Activated CD4-positive, alpha-beta T cell treated with anti-CD3 and anti-CD28 coated beads, Interleukin-2, amount 50 U/mL, for 24 hours (primary cell): ENCODE results near the gene GFRA1.

Experiments used
- DNase-seq, 2 donors: peaks; one replicate each; pipeline ENCODE4 v3.0.0-alpha.2; 2020; ENCODE audit warnings: low read depth in 1 of 2, low spot score in 1 of 2

Gene GFRA1

GRCh38 chr10:116108095-116108494 lies 164.9 kb downstream of the GFRA1 start:
- DNase-seq: no peak

- no peak for DNase-seq
Measured at GRCh38 chr10:116106611-116107010, 166.4 kb downstream of the GFRA1 start.

DNA sequence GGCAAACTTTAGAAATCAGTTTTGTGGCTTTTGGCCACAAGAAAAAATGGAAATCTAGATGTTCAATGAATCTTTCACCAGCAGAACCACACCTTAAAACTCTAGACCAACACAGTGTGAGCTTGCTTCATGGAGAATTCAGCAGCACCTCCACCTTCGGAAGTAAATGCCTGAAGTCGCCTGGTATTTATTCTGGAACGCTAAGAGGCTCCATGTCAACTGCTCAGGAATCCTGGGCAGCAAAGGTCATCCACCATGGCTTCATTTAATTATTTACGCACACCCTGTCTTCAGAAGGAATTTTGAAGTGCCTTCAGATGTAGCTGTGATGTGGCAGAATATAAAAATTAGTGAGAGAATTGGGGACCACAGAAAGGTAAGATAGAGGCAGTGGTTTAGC lies 167.7 kb downstream of the GFRA1 start:
- DNase-seq: no peak

DNA sequence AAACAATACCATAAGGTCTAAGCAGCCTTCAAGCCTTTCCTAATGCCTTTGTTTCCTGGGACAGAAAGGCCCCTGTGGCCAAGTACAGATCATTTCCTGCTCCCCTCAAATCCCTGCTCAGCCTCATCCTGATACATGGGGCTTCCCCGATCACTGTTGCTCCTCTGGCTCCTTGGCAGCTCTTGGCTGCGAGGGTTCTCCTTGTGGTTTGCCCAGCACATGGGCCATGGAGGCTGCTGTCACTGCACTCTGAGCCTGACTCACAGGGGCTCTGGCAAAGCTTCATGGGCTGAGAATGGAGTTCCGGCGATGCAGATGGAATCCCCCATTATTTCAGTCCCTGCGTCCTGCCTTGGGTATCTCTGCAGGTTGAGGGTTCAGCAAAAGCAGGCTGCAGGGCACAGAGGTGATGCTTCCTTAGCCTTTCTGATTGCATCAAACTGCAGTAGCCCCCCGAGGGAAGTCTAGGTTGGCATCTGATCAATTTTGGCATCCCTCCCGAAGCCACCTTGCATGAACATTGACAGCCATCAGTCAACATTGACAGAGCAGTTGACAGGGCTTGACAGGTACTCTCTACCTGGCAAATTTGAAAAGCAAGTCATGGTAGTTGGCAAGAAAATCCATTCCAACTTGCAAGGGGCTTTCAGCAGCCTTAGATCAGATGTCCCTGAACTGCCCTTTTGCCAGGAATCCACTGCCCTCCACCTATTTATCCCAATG lies 168.6 kb downstream of the GFRA1 start:
- DNase-seq: no peak

- DNase-seq: no peak
Measured at GRCh38 chr10:116103668-116104067, 169.3 kb downstream of the GFRA1 start.

- no peak for DNase-seq
Measured at GRCh38 chr10:116101616-116102315, 171.2 kb downstream of the GFRA1 start.

DNA sequence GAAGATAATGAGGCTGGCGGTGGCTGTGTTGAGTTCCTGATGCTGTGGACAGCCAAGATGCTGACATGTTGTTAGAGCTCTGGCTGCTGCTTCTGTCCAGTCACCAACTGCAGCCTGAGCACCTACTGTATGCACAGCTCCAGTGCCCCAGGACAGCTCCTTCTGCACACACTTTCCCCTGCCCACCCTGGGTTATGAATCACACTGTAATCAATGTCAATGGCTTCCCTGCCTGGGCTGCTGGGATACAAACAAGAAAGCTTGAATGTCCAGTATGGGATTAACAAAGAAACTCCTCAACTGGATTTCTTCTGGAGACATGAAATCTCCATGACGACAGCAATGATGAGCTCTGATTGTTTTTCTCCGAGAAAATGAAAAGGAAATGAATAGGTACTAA lies 172.0 kb downstream of the GFRA1 start:
- DNase-seq: no peak

- DNase-seq: no peak
Measured at GRCh38 chr10:116099023-116099420, 174.0 kb downstream of the GFRA1 start.

DNA sequence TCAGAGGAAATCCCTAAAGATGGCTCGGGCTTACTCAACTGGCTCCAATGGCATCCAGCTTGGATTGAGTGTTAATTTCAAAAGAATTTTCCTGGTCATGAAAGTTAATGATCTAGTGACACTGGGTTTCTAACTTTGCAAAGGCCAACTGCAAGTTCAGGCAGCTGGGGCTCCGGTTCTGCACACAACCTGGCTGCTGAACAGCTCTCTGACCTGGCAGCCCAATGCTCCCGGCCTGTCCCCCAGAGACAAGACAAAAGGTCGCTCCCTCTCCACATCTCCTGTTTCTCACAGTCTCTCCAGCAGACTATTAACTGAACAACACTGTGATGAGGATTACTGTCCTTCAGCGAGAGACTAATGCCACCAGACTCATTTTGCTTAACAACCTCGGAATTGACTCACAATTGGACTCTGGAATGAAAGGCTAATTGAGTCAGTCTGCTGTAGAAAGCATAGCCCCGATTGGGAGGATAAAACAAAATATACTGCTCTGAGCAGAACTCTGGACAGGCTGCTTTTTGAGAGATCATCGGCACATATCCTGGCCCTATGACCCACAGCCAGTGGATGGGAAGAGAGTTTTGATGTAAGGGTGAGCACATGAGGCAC lies 174.5 kb downstream of the GFRA1 start:
- DNase-seq: no peak

DNA sequence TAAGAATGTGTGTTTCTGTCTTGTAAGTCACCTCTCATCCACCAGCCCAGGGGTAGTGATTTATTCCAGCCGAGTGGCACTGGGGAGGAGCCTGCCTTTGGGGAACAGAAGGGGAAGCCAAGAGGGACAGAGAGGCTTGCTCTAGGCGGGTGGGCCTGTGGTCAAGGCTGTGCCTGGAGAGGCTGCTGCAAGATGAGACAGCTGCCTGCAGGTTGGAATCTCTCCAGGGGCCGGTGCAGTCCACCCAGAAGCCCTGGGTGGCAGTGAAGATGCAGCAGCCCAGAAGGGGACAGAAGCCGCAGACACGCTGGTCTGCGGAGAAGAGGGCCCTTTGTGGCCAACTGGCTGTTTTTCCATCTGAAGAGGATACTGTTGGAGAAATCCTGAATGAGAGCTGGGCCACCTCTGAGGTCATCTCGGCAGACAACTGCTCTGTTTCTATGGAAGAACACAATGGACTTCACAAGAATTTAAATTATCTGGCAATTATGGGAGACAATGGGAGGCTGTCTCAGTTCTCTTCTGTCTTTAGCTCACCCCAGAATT lies 175.7 kb downstream of the GFRA1 start:
- no peak for DNase-seq

GRCh38 chr10:116096526-116096925 lies 176.5 kb downstream of the GFRA1 start:
- no peak for DNase-seq

GRCh38 chr10:116094356-116094755 lies 178.7 kb downstream of the GFRA1 start:
- DNase-seq: no peak

- DNase-seq: no peak
Measured at GRCh38 chr10:116093031-116093430, 180.0 kb downstream of the GFRA1 start.

DNA sequence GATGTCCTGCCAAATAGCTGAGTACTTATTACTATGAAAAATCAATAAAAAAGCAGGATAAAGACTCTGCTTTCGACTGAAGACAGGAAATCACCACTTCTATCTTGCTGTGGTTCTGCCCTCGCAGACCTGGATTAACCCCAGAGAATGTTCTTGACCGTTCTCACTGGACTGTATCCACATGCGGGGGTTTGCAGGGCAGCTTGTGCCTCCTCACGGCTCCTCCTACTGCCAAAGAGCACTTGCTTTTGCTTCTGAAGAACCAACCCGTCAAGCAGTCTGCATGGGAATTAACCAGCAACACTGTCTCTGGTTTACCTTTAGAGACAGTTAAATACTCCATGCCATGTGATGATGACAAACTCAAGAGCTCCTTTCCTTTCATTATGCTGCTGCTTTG lies 184.0 kb downstream of the GFRA1 start:
- DNase-seq: no peak

DNA sequence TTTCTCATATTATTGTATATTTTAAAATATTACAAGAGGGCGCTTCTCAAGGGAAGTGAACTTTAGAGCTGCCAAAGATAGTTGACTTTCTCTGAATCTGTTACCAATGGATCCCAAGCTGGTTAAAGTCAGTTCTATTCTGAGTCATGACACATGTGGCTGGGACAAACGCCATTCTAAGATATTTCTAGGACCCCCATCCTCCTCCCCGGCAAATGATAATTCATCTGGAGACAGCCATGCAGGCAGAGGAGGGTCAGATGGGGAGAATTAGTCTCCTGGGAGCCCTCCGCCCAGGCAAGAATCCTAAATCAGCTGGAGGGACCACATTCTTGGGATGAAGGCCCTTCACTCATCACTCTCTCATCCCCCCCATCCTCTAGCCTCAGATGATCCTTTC lies 187.7 kb downstream of the GFRA1 start:
- DNase-seq: no peak

GRCh38 chr10:116084161-116084560 lies 188.8 kb downstream of the GFRA1 start:
- no peak for DNase-seq

DNA sequence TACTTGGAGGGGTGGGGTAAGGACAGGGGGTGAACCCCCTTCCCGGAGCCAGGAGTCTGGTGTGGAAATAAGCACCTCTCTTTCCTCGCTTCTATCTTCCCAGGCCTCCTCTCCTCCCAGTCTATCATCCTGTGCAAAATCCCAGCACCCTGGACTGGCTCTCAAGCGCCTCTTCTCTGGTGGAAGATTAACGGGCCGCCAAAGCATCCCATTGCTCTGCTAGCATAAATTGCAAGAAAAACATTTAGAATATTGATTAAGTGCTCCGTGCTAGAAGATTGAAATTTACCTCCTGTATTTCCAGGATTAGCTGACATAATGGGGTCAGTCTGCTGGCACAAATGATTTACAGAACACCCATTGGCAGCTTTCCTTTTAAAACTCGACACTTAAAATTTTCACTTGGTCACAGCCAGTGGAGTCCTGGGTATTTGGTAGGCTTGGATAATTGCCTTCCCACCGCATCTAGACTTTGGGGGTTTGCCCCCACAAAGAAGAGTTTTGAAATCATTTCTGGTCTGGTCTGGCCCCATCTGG lies 189.7 kb downstream of the GFRA1 start:
- no peak for DNase-seq

GRCh38 chr10:116082762-116083161 lies 190.2 kb downstream of the GFRA1 start:
- DNase-seq: no peak

- no peak for DNase-seq
Measured at GRCh38 chr10:116082206-116082605, 190.8 kb downstream of the GFRA1 start.

DNA sequence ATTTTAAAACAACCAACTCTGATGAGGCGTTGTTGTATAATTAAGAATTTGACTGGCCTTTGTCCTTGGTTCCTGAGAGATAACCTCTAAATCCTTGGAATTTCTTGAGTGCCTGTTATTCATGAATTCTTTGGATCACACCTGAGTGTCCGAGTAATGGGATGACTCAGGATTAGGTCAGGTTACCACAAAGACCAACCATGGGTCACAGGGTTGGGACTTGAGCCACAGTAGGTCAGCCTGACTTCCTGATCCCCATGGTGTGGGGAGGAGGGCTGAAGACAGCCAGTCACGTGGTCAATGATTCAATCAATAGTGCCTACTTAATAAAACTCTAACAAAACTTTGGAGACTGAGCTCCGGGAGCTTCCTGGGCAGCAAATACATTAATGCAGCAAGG lies 192.5 kb downstream of the GFRA1 start:
- DNase-seq: no peak

- no peak for DNase-seq
Measured at GRCh38 chr10:116079355-116079754, 193.7 kb downstream of the GFRA1 start.

GRCh38 chr10:116076621-116077020 lies 196.4 kb downstream of the GFRA1 start:
- no peak for DNase-seq
